ENCODE results near the gene LEKR1.

- no peak for TF ChIP-seq CTCF (conservative IDR thresholded peaks at IDR 0.05; ENCODE audit: low read depth, low read length)
- TF ChIP-seq EZH2 (IDR thresholded peaks at IDR 0.05; ENCODE audit: borderline replicate concordance, low read depth, low read length, poor library complexity, severe bottlenecking): no peak
Measured at GRCh38 chr3:157033001-157033400, 206.8 kb downstream of the LEKR1 start.

Measured in A673 (cell line).